AG04450 (cell line): Measurements from ENCODE around the gene HSD17B8. TPM values are rescaled to one million over a fixed set of nuclear protein-coding genes. Genes with fewer than 3 reads are reported as not detected.

ENCODE experiments used
- CTCF ChIA-PET: fragments of 300-600, 350-600 bp; formaldehyde crosslinking; extraction: SDS; loops from one replicate; lab custom pipeline; 2022; ENCODE audit warnings: antibody characterized with exemption, inconsistent platforms; lab: Charles Lee
- POLR2A ChIA-PET: fragments of 350-600 bp; formaldehyde crosslinking; extraction: SDS; loops from one replicate; lab custom pipeline; 2021; ENCODE audit warnings: antibody characterized with exemption, inconsistent platforms; lab: Yijun Ruan, JAX
- DNase-seq: peaks from one replicate; pipeline ENCODE4 v3.0.0-alpha.2; 2011; ENCODE audit warnings: low read depth, low spot score
- H3K27ac ChIP-seq: one replicate; pipeline ENCODE4 v1.5.1; 2012; ENCODE audit warnings: low read depth, low read length, control low read depth
- H3K27me3 ChIP-seq: one replicate; pipeline ENCODE4 v1.6.0; 2012; ENCODE audit warnings: low read length; ENCODE audit not compliant: control insufficient read depth, insufficient read depth
- H3K4me3 ChIP-seq: 2 replicates; pipeline ENCODE4 v1.5.1; 2011; ENCODE audit warnings: mild to moderate bottlenecking, low read depth, low read length, control low read depth
- H3K9me3 ChIP-seq: 2 replicates; pipeline ENCODE4 v1.5.1; 2012; ENCODE audit warnings: low read length; ENCODE audit not compliant: control insufficient read depth, insufficient read depth
- polyA plus RNA-seq: library from polyadenylated mRNA; depleted of rRNA; stranded (reverse); fragments of >200 nt; gene quantifications from 2 replicates; pipeline ENCODE4 v1.2.3, GENCODE V29; 2011
- TF ChIP-seq, protein P1 (sequence below): IDR thresholded peaks from 2 replicates; pipeline ENCODE4 v1.5.1; 2011; ENCODE audit warnings: low read depth, low read length, control low read depth, inconsistent platforms

Gene HSD17B8
- polyA plus RNA-seq, 1 experiment, result 4.9 TPM

DNA sequence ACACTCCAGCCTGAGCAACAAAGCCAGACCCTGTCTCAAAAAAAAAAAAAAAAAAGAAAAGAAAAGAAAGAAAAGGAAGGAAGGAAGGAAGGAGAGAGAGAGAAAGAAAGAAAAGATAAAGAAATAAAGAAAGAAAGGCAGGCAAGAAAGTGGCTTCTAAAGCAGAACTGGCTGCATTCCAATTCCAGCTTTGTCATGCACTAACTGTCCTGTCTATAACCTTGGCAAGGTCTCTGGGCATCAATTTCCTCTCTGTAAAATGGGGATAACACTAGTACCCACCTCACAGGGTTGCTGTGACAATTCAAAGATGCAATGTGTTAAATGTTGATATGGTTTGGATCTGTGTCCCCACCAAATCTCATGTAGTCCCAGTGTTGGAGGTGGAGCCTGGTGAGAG is 31.9 kb downstream of the HSD17B8 start:
- TF ChIP-seq, protein P1, sequence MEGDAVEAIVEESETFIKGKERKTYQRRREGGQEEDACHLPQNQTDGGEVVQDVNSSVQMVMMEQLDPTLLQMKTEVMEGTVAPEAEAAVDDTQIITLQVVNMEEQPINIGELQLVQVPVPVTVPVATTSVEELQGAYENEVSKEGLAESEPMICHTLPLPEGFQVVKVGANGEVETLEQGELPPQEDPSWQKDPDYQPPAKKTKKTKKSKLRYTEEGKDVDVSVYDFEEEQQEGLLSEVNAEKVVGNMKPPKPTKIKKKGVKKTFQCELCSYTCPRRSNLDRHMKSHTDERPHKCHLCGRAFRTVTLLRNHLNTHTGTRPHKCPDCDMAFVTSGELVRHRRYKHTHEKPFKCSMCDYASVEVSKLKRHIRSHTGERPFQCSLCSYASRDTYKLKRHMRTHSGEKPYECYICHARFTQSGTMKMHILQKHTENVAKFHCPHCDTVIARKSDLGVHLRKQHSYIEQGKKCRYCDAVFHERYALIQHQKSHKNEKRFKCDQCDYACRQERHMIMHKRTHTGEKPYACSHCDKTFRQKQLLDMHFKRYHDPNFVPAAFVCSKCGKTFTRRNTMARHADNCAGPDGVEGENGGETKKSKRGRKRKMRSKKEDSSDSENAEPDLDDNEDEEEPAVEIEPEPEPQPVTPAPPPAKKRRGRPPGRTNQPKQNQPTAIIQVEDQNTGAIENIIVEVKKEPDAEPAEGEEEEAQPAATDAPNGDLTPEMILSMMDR, result no peak
- H3K9me3 ChIP-seq, result no peaks in the 10 kb centered on the region
- ChIA-PET POLR2A (no interaction called here), CTCF (interaction anchor here (1.0 to 8.3 kb wide), 2 partner anchors 10 to 13 kb away, joined by 4 to 48 read pairs; no protein-coding TSS in a partner anchor)
- DNase-seq, result no peak
- H3K27me3 ChIP-seq, result peaks cover 36% of the 10 kb centered on the region
- H3K4me3 ChIP-seq, result no peak overlapping the region
- H3K27ac ChIP-seq, result no peak overlapping the region

DNA sequence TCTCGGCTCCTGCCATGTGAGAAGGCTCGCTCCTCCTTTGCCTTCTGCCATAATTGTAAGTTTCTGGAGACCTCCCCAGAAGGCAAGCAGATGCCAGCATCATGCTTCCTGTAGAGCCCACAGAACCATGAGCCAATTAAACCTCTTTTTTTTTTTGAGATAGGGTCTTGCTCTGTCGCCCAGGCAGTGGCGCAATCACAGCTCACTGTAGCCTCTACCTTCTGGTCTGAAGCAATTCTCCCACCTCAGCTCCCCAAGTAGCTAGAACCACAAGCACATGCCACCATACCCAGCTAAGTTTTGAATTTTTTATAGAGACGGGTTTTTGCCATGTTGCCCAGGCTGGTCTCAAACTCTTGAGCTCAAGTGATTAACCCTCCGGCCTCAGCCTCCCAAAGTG is 32.4 kb downstream of the HSD17B8 start:
- TF ChIP-seq, protein P1, result no peak
- CTCF ChIA-PET, result interaction anchor here (8.3 kb wide), 1 partner anchor 12 kb away, joined by 48 read pairs; no protein-coding TSS in a partner anchor

DNA sequence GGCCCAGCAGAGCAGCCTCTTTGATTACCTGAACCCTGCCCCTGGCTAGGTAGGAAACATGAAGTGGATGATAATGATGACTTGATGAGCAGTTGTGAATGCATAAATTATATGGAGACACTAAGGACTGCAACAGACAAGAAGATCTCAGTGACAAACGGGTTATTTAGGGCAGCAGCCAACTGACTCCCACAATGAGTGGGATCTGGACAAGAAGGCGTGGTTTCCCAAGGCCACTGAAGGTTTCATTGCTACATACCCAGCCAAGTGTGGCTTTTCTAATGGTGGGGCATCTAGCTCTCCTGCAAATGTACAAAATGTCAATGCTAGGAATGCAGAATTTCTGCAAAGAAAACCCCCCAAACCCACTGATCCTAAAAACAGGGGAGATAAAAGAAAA is 33.3 kb downstream of the HSD17B8 start:
- ChIA-PET CTCF (interaction anchor here (8.3 kb wide), 1 partner anchor 11 kb away, joined by 48 read pairs; no protein-coding TSS in a partner anchor), POLR2A (no interaction called here)
- DNase-seq, result no peak

More for the DNA sequence above, 32.4 kb downstream of the HSD17B8 start:
- no peak for DNase-seq
- peaks cover 36% of the 10 kb centered on the region for H3K27me3 ChIP-seq
- no peak overlapping the region for H3K4me3 ChIP-seq
- H3K9me3 ChIP-seq, result no peaks in the 10 kb centered on the region
- no peak overlapping the region for H3K27ac ChIP-seq
- POLR2A ChIA-PET, result no interaction called here

DNA sequence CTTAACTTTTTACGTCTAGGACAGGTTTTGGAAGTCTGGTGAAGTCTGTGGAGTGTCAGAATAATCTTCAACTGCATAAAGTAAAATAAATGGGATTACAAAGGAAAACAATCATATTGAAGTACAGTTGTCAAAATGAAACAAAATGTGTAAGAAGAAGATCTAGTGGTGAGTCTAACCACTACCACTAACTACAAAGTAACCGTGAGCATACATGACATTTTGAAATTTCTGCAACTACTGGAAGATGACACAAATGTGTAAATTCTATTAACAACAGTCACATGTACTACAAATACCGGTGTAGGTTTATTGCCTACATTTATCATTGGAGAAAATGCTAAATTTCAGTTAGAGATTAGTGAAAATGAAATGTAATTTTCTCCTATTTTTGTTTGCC is 37.5 kb downstream of the HSD17B8 start:
- TF ChIP-seq, protein P1, result no peak
- ChIA-PET CTCF (no interaction called here), POLR2A (no interaction called here)
- Histone ChIP-seq H3K27me3 (peaks cover 20% of the 10 kb centered on the region), H3K9me3 (no peaks in the 10 kb centered on the region), H3K27ac (no peak overlapping the region), H3K4me3 (no peak overlapping the region)
- DNase-seq, result no peak

More for the DNA sequence above, 33.3 kb downstream of the HSD17B8 start:
- TF ChIP-seq, protein P1, result no peak
- H3K27ac ChIP-seq, result no peak overlapping the region
- no peaks in the 10 kb centered on the region for H3K9me3 ChIP-seq
- H3K27me3 ChIP-seq, result peaks cover 33% of the 10 kb centered on the region
- H3K4me3 ChIP-seq, result no peak overlapping the region

DNA sequence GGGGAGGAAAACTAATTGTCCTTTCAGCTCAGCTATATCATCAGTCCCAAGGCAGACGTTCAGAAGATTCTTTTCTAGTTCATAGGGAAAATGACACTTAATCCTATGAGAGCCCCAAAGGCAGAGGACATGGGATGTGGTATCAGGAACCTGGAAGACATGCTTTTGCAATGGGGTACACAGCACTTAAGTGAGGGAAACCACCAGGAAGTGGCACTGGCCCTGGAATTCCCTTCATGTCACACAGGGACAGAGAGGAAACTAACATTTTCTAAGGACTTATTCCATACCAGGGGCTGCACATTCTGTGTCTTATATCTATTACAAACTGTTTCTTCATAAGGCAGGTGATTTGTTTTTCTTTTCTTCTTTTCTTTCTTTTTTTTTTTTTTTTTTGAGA is 39.0 kb downstream of the HSD17B8 start:
- TF ChIP-seq, protein P1, result no peak
- Histone ChIP-seq H3K27me3 (peaks cover 14% of the 10 kb centered on the region), H3K4me3 (no peak overlapping the region), H3K27ac (no peak overlapping the region), H3K9me3 (no peaks in the 10 kb centered on the region)
- POLR2A ChIA-PET, result interaction anchor here (0.7 kb wide), 2 partner anchors 259 to 272 kb away, joined by 4 read pairs; no protein-coding TSS in a partner anchor
- DNase-seq, result no peak
- CTCF ChIA-PET, result no interaction called here
